ENCODE measurements around the gene SLC35F3.
"Not testable (repeated sequence)": the region's sequence is repeated elsewhere in the genome, so short reads cannot be mapped to it uniquely, and the experiment has no call there.

Gene SLC35F3

DNA sequence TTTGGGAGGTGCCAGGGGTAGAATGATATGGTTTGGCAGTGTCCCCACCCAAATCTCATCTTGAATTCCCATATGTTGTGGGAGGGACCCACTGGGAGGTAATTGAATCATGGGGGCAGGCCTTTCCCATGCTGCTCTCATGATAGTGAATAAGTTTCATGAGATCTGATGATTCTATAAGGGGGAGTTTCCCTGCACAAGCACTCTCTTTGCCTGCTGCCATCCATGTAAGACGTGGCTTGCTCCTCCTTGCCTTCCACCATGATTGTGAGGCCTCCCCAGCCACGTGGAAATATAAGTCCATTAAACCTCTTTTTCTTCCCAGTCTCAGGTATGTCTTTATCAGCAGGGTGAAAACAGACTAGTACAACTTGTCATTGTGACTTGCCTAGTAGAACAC, 307.4 kb downstream of the SLC35F3 start:
- peaks cover 31% of the 10 kb centered on the region for H3K4me1 Mint-ChIP-seq (ENCODE audit: low read depth)
- intact Hi-C loops (cut with micrococcal nuclease), result loop anchor here (2.0 kb wide), 1 partner anchor 99 kb away; no protein-coding TSS in a partner anchor
- H3K36me3 Mint-ChIP-seq (ENCODE audit: low read depth); H3K27ac Mint-ChIP-seq; H3K4me3 Mint-ChIP-seq; H3K9me3 Mint-ChIP-seq: not testable (repeated sequence)
- peaks cover 20% of the 10 kb centered on the region for H3K27me3 Mint-ChIP-seq

DNA sequence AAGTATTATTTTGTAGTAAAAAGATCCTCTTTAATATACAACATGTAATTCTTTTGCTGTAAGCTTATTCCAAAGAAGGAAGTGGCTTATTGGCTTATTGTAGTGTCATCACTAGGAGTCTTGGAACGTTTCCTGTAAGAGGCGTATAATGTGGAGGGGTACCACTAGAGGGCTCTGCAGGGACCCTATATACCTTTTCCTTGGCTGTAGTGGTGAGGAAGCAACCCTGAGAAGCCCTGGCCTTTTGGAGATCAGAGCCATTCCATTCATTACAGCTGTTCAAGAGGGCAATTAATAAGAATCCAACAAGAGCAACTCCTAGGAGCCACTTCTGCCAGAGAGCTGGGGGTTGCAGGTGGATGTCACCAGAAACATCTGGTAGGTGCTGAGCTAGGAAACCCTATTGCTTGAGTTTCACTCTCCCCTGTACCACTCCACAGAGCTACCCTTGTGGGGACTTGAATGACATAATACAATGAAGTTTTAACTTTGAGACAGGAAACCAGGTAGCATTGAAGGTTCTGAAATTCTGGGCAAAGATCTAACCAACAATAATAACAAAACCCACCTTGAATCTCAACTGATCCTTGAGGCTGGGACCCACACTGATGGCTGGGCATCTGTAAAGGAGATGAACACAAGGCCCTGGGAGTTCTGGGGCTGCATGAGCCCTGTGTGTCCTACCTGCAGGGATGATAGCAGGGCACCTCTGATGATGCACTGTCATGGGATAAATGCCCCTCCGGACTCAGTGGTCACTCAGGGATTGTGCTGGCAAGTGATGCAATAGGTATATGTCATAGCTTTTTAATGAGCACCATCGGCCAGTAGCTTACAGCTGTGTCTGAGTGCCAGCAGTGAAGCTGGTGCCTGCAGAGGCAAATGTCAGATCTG, 308.5 kb downstream of the SLC35F3 start:
- peaks cover 6% of the 10 kb centered on the region for H3K36me3 Mint-ChIP-seq (ENCODE audit: low read depth)
- no peak overlapping the region for H3K4me3 Mint-ChIP-seq
- intact Hi-C loops (cut with micrococcal nuclease), result loop anchor here (2.0 kb wide), 1 partner anchor 98 kb away; no protein-coding TSS in a partner anchor
- peaks cover 39% of the 10 kb centered on the region for H3K4me1 Mint-ChIP-seq (ENCODE audit: low read depth)
- H3K27me3 Mint-ChIP-seq, result peaks cover 22% of the 10 kb centered on the region
- H3K9me3 Mint-ChIP-seq, result no peaks in the 10 kb centered on the region
- peak overlapping the region; percentile 76 for H3K27ac Mint-ChIP-seq

DNA sequence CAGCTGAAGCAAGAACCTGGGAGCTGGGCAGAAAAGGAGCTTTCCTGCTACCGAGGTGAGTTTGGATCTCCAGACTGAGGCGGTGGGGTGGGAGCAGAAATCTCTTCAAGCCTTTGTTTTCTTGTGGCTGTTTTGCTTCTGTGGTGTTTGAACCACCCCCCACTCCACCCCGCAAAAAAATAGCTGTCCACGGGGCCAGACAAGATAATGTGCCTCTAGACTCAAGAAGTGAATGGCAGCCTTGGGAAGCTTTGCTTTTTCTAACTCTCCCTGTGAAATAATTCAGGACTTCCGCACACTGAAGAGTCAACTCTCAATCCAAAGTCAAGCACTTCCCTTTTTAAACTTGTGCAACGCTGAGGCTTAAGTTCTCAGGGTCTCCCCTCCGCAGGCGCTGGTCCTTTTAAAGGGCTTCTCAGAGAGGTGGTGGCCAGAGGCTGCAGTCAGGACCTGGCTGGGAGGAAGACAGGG, 309.2 kb downstream of the SLC35F3 start:
- Mint-ChIP-seq H3K27me3 (peaks cover 22% of the 10 kb centered on the region), H3K36me3 (ENCODE audit: low read depth) (peaks cover 6% of the 10 kb centered on the region), H3K27ac (peak overlapping the region; percentile 76), H3K9me3 (no peaks in the 10 kb centered on the region), H3K4me3 (peak overlapping the region; percentile 85), H3K4me1 (ENCODE audit: low read depth) (peaks cover 39% of the 10 kb centered on the region)
- intact Hi-C loops (cut with micrococcal nuclease), result loop anchor here (2.0 kb wide), 1 partner anchor 97 kb away; no protein-coding TSS in a partner anchor

DNA sequence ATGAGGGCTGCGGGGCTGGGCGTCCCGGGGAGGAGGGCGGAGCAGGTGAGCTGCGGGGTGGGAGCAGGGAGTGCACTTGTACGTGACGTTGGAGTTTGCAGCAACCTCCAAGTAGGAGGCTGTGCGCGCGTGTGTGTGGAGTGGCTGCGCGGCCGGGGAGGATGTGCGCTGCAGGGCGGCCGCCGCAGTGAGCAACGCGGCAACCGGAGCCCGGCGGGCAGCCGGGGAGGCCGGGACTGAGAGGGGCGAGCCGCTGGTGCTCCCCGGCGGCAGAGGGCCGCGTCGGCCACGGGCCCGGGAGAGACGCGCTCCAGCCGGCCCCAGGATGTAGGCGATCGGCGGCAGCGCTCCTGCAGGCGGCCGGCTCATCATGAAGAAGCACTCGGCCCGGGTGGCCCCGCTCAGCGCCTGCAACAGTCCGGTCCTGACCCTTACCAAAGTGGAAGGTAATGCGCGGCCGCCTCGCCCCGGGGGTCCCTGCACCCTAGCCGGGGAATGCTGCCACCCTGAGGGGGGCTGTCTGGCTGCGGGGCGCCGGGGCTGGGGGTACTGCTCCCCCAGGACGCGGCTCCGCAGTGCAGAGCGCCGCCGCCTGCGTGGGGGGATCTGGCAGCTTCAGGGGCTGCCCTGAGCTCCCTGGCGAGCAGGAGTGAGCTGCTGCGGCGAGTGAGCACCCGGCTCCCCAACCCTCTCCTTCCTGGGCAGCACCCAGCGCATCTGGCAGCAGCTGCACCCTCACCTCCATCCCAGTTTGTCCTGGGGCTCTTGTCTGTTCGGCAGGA, 309.8 kb downstream of the SLC35F3 start:
- peaks cover 22% of the 10 kb centered on the region for H3K27me3 Mint-ChIP-seq
- H3K4me1 Mint-ChIP-seq (ENCODE audit: low read depth), result peaks cover 39% of the 10 kb centered on the region
- no peaks in the 10 kb centered on the region for H3K9me3 Mint-ChIP-seq
- intact Hi-C loops (cut with micrococcal nuclease), result no loop called here
- H3K36me3 Mint-ChIP-seq (ENCODE audit: low read depth), result peaks cover 6% of the 10 kb centered on the region
- H3K4me3 Mint-ChIP-seq, result peak overlapping the region; percentile 85
- peak overlapping the region; percentile 76 for H3K27ac Mint-ChIP-seq

DNA sequence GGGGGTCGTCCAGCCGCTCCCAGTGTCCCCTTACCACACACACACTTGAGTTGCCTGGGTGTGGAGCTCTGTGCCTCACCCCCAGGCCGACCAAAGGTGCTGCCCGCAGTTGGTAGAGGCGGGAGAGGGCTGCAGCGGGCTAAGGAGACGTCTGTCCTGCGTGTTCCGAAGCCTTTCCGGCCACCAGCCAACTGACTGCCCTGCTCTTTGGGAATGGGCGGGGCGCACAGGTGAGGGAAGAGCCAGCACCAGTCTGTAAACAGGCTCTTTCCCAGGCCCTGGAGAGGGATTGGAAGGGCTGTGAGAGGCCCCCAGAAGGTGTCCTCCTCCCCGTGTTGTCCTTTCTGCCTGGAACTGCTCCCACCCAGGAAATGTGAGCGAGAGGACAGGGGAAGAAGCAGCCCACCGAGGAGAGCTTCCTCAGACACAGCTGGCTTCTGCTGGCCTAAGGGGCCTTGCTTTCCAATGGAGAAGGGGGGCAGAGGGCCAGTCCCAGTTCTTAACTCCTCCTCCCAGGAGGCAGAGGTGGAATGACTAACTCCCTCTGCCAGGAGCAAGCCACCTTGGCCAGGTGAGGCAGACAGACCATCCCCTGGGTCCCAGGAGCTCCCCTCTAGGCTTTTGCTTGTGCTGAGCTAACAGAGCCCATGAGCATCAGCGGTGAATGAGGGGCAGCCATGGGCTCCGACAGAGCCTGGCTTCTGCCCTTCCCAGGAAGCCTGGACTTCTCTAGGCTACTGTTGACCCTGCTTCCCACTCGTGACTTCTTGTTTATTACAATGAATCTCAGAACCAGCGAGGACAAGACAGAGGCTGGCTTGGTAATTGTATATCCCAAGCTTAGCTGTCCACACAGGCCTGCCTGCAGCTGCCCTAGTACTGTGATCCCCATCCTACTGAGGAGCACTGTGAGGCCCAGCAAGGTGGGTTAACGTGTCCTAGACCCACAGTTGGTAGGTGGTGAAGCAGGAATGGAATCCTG, 310.7 kb downstream of the SLC35F3 start:
- peaks cover 22% of the 10 kb centered on the region for H3K27me3 Mint-ChIP-seq
- H3K4me3 Mint-ChIP-seq, result peak overlapping the region; percentile 85
- H3K4me1 Mint-ChIP-seq (ENCODE audit: low read depth), result peaks cover 39% of the 10 kb centered on the region
- intact Hi-C loops (cut with micrococcal nuclease), result no loop called here
- H3K9me3 Mint-ChIP-seq, result no peaks in the 10 kb centered on the region
- H3K27ac Mint-ChIP-seq, result no peak overlapping the region
- peaks cover 6% of the 10 kb centered on the region for H3K36me3 Mint-ChIP-seq (ENCODE audit: low read depth)

DNA sequence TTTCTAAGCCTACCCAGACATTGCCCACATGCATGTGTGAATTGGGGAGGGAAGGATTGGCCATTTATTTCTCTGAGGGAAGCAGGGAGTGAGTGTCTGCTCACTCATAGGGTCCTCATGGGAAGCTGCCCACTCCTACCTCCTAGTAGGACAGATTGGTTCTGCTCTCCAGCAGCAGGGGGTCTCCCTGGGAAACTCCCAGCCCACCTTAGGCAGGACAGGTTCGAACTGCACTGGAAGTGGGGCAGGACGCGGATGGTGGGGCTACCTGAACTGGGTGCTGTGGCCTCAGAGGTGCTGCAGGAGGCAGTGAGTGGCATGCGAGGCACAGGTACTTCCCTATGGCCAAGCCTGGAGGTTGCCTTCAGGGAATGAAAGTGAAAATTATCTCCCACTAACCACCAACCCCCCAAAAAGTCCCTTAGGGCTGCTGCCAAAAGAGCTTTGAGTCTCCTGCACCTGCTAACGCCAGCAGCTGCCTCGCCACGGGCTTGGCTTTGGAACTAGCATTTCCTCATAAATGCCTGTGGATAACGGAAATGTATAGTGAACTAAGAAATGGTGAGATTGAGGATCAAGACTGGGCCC, 311.7 kb downstream of the SLC35F3 start:
- H3K27ac Mint-ChIP-seq, result no peak overlapping the region
- intact Hi-C loops (cut with micrococcal nuclease), result no loop called here
- H3K9me3 Mint-ChIP-seq, result no peaks in the 10 kb centered on the region
- H3K36me3 Mint-ChIP-seq (ENCODE audit: low read depth), result peaks cover 6% of the 10 kb centered on the region
- no peak overlapping the region for H3K4me3 Mint-ChIP-seq
- peaks cover 39% of the 10 kb centered on the region for H3K4me1 Mint-ChIP-seq (ENCODE audit: low read depth)
- H3K27me3 Mint-ChIP-seq, result peaks cover 22% of the 10 kb centered on the region

DNA sequence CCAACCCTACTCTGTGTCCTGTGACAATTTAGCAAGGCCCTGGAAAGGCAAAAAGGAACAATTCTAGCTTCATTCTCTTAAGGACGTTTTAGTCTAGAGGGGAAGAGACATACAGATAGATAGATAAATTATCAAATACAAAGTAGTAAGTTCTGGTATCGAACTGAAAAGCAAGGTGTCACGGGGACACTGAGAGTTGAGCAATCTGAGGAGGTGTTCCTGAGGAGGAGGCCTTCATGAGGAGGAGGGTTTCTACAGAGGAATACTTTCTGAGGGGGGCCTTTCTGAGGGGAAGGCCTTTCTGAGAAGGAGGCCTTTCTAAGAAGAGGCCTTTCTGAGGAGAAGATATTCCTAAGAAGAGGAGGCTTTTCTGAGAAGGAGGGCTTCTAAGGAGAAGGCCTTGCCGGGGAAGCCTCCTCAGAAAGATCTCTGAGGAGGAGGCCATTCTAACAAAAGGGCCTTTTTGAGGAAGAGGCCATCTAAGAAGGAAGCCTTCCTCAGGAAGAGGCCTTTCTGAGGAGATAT, 312.9 kb downstream of the SLC35F3 start:
- Mint-ChIP-seq H3K27me3 (peaks cover 23% of the 10 kb centered on the region), H3K4me3 (no peak overlapping the region), H3K27ac (peak overlapping the region; percentile 10), H3K9me3 (no peaks in the 10 kb centered on the region), H3K36me3 (ENCODE audit: low read depth) (peaks cover 6% of the 10 kb centered on the region), H3K4me1 (ENCODE audit: low read depth) (peaks cover 33% of the 10 kb centered on the region)
- intact Hi-C loops (cut with micrococcal nuclease), result no loop called here

DNA sequence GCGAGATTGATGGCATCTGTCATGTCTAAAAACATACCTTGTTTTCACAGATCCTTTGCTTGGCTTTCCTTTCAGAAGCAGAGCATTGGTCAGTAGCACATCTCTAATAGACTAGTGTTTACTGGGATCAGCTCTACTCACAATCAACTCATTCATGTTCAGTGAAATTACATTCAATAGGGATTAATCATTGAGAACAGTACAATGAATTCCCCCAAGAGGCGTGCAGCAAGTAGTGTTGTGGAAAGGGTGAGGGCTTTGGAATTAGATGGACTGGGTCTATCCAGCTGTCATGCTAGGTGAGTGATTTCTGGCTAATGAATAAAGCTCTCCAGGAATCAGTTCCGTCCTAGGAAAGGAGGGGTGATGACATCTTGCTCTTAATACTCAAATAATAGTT, 313.6 kb downstream of the SLC35F3 start:
- H3K4me1 Mint-ChIP-seq (ENCODE audit: low read depth), result peaks cover 28% of the 10 kb centered on the region
- H3K36me3 Mint-ChIP-seq (ENCODE audit: low read depth), result peaks cover 6% of the 10 kb centered on the region
- peak overlapping the region; percentile 10 for H3K27ac Mint-ChIP-seq
- H3K27me3 Mint-ChIP-seq, result peaks cover 26% of the 10 kb centered on the region
- intact Hi-C loops (cut with micrococcal nuclease), result no loop called here
- H3K9me3 Mint-ChIP-seq, result no peaks in the 10 kb centered on the region
- no peak overlapping the region for H3K4me3 Mint-ChIP-seq

DNA sequence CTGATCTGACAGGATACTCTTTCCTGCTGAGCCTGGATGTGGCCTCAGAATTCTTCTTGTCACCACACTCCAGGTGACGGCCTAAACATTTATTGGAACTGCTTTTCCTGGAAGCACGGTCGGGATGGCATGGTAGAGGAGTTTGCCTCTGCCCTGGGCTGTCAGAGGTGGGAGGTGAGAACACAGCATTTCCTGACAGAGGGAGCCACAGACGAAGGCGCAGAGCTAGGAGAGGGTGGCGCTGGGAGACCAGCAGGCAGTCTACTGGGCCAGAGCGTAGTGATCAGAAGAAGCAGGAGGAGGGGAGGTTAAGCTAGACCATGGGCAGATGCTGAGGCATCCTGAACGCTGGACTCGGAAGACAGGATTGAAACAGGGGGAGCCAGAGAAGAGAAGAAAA, 315.2 kb downstream of the SLC35F3 start:
- intact Hi-C loops (cut with micrococcal nuclease), result no loop called here
- Mint-ChIP-seq H3K4me3 (no peak overlapping the region), H3K27me3 (peaks cover 26% of the 10 kb centered on the region), H3K9me3 (no peaks in the 10 kb centered on the region), H3K4me1 (ENCODE audit: low read depth) (peaks cover 19% of the 10 kb centered on the region), H3K27ac (no peak overlapping the region), H3K36me3 (ENCODE audit: low read depth) (no peaks in the 10 kb centered on the region)

DNA sequence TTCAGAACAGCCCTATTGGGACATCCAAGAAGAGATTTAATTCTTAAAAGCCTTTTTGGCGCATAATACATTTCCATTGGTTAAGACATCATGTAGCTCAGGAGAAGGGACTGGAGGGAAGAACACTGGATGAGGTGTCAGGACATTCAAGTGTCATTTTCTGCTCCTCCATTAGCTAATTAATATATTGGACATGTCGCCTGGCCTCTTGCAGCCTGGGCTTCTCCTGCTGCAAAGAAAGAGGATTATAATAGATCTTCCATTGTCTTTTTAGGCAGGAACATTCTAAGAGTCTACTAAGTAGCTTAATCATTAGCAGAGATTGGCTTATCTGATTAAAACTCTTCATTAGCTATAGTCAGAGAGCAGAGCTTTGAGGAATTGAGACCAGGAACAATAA, 317.1 kb downstream of the SLC35F3 start:
- Mint-ChIP-seq H3K36me3 (ENCODE audit: low read depth) (no peaks in the 10 kb centered on the region), H3K4me3 (no peak overlapping the region)
- intact Hi-C loops (cut with micrococcal nuclease), result no loop called here

DNA sequence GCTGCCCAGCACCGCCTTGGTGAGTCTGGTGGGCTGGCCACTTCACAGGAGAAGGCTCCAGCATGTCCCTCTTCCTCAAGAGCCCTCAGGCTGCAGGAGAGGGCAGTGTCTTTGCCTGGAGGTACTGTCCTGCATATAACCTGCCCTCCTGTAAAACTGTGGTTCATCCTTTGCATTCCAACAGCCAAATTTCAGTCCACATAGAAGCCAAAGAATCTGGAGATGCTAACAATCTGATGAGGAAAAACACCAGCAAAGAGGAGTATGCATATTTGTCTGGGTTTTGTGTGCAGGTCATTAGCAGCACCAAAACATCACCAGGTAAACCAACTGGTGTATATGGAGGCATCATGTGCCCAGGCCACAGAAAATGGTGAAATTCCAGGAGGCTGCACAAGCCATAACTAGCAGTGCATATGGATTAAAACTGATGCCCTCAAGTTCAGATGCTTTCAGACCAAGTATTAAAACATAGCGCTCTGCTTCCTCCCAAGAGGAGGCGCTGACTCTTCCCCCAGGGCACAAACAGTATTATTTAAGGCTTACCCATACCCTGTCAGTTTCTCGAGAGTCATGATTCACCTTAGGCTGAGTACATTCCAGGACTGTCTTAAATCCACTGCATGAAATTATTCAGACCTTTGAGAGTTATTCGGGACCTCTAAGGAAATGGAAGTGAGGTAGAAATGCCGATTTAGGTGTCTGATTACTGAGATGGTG, 318.2 kb downstream of the SLC35F3 start:
- Mint-ChIP-seq H3K4me1 (ENCODE audit: low read depth) (peaks cover 2% of the 10 kb centered on the region), H3K27me3 (peaks cover 16% of the 10 kb centered on the region), H3K36me3 (ENCODE audit: low read depth) (no peaks in the 10 kb centered on the region)

More for the DNA sequence above, 317.1 kb downstream of the SLC35F3 start:
- Mint-ChIP-seq H3K27me3 (peaks cover 12% of the 10 kb centered on the region), H3K4me1 (ENCODE audit: low read depth) (peaks cover 11% of the 10 kb centered on the region), H3K9me3 (no peaks in the 10 kb centered on the region), H3K27ac (no peak overlapping the region)

DNA sequence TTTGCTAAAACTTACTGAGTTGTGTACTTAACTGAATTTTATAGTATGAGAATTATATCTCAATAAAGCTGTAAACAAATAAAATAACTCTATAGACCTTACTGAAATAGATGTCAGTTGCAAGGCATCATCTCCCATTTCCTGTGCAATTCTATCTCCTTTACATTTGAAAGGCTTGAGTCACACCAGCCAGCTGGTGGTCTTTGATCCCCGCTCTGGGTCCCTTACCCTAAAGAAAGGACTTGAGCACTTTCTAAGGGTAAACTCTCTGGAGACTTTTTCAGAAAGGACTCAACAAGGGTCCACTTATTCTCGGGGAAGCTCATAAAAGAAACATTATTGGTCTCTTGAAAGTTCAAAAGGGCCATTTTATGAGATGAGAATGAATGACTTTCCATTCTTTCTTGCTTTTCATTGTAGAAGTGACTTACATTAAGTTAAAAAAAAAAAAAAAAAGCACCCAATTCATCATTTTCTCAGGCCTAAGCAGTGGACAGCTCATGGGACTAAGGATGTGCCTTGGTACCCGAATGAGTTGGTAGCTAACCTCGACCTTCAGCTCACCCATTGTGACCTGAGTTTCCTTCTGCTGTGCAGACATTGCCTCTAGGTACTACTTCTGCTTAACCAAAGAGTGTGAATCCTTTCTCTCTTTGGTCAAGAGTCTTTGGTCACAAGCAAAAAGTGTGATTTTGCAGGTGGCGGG, 321.8 kb downstream of the SLC35F3 start:
- no peak overlapping the region for H3K4me3 Mint-ChIP-seq
- intact Hi-C loops (cut with micrococcal nuclease), result no loop called here
- H3K4me1 Mint-ChIP-seq (ENCODE audit: low read depth), result peaks cover 10% of the 10 kb centered on the region
- H3K36me3 Mint-ChIP-seq (ENCODE audit: low read depth), result no peaks in the 10 kb centered on the region
- peaks cover 40% of the 10 kb centered on the region for H3K27me3 Mint-ChIP-seq
- no peak overlapping the region for H3K27ac Mint-ChIP-seq
- H3K9me3 Mint-ChIP-seq, result no peaks in the 10 kb centered on the region

More for the DNA sequence above, 318.2 kb downstream of the SLC35F3 start:
- Mint-ChIP-seq H3K9me3 (no peaks in the 10 kb centered on the region), H3K4me3 (no peak overlapping the region), H3K27ac (no peak overlapping the region)
- intact Hi-C loops (cut with micrococcal nuclease), result no loop called here

All from dendritic cell treated with granulocyte-macrophage colony-stimulating factor and Interleukin-4, amounts not matched to agents 40 ng/mL and 50 ng/mL, for 4 days (primary cell).